Lower leg skin (tissue), 4 donors: ENCODE data around the gene GPR132. TPM values are rescaled to one million over a fixed set of nuclear protein-coding genes. Genes with fewer than 3 reads are reported as not detected.

ENCODE experiments used
- total RNA-seq, 4 donors: library from RNA; depleted of rRNA; stranded (reverse); fragments of >200 nt; gene quantifications; one replicate each; pipeline ENCODE4 v1.1.0, GENCODE V29; 2016

GPR132 gene
- total RNA-seq, 4 donors from 2014 or later: 0.84 to 1.3 (median 1.1) TPM

Other genes starting within 250 kb of the GPR132 start
- gene CEP170B, start 200.2 kb downstream of the GPR132 start, total RNA-seq: 10 to 100 TPM; 41.8 to 80.8 (median 58.5) TPM
- 1 to 10 TPM in 3 of 4 donors, under 1 TPM in 1; 0.84 to 2.6 (median 1.2) TPM for gene PLD4, start 140.6 kb downstream of the GPR132 start, total RNA-seq
- 100 to 1,000 TPM; 671 to 950 (median 756) TPM for gene AHNAK2, start 87.1 kb downstream of the GPR132 start, total RNA-seq
- 10 to 100 TPM in 1 of 4 donors, 1 to 10 TPM in 3; 2.2 to 11.7 (median 6.5) TPM for gene CLBA1, start 79.6 kb downstream of the GPR132 start, total RNA-seq
- 10 to 100 TPM; 39.3 to 45.7 (median 41.5) TPM for gene CDCA4, start 44.3 kb downstream of the GPR132 start, total RNA-seq
- 10 to 100 TPM; 50.4 to 96.1 (median 63.1) TPM for gene JAG2, start 103.3 kb upstream of the GPR132 start, total RNA-seq
- 10 to 100 TPM; 12.9 to 19.4 (median 15.7) TPM for gene NUDT14, start 115.9 kb upstream of the GPR132 start, total RNA-seq
- gene BTBD6, start 183.1 kb upstream of the GPR132 start, total RNA-seq: 10 to 100 TPM; 44.5 to 70.6 (median 62.6) TPM
- 10 to 100 TPM; 32.7 to 74.5 (median 43.0) TPM for gene BRF1, start 235.6 kb upstream of the GPR132 start, total RNA-seq
- gene PACS2, start 249.3 kb upstream of the GPR132 start, total RNA-seq: 10 to 100 TPM; 25.9 to 75.1 (median 54.3) TPM